Activated CD8-positive, alpha-beta memory T cell treated with anti-CD3 and anti-CD28 coated beads, Interleukin-2, amount 50 U/mL, for 48 hours (primary cell): ENCODE data around the gene VAV3.

Experiments
- DNase-seq: peaks from one replicate; pipeline ENCODE4 v3.0.0-alpha.2; 2020

The VAV3 gene

DNA sequence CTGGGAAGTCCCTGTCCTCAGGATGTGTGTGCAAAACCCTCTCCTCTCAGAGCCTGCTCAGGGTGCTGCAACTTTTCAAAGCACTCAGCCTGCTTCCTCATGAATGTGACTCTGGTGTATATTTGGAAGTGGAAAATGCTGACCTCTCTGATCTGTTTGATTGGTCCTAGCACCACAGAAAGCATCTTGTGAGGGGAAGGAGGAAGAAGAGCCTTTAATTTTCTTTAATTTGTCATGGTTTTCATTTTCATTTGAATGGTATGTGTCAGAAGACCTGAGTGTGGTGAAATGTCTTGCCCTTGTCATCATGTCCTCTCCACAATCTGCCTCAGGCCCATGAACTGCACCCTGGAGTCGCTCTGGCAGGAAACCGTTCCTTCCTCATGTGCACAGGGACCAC is 440.7 kb downstream of the VAV3 start:
- DNase-seq, result no peak

DNA sequence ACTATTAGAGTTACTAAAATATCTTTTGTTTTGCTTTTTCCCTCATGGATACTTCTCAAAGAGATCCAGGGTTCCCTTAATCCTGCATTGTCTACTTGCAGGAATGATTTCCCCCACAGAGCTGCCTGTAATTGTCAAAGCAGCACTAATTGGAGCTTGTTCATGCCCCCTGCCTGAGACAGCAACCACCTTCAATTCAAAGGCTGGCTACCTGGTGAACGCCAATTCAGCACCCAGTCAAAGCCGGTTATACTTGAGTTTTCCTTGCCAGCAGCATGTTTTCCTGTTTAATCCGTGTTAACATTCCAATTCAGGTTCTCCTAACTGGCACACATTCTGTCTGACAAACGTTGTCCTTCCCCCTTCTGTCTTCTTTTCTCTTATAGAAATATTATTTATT is 441.2 kb downstream of the VAV3 start:
- no peak for DNase-seq

DNA sequence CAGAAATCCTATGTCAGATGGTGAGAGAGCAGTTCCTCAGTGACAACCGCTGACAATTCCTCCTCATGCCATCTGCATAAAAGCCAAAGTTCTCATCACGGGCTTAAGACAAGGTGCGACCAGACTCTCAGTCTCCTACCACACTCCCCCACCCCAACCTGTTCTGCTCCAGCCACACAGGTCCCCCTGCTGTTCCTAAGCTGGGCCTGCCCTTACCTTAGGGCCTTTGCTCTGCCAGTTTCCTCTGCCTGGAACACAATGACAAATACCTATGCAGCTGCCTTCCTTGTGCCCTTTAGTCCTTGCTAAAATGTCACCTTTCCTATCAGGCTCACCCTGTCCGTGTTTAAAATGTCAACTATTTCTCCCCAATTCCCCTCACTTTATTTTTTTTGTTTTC is 441.9 kb downstream of the VAV3 start:
- no peak for DNase-seq
